ENCODE data around the gene RUNX3. TPM values are rescaled to one million over a fixed set of nuclear protein-coding genes. Genes with fewer than 3 reads are reported as not detected.

The RUNX3 gene
- polyA plus RNA-seq, 5 donors: 0.83 to 1.9 (median 1.5) TPM

DNA sequence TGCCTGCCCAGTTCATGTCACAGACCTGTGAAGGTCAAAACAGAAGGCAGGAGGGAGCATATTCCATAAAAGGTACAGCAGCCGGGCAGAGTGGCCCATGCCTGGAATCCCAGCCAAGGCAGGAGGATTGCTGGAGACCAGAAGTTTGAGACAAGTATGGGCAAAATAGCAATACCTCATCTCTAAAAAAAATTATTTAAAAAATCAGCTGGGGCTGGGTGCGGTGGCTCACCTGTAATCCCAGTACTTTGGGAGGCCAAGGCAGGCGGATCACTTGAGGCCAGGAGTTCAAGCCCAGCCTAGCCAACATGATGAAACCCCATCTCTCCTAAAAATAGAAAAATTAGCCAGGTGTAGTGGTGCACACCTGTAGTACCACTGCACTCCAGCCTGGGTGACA is 64.5 kb downstream of the RUNX3 start:
- DNase-seq: no peak

GRCh38 chr1:24865168-24865567 is 64.9 kb downstream of the RUNX3 start:
- DNase-seq: no peak

- no peak for DNase-seq
Observed at GRCh38 chr1:24864370-24864777, 65.7 kb downstream of the RUNX3 start.

DNA sequence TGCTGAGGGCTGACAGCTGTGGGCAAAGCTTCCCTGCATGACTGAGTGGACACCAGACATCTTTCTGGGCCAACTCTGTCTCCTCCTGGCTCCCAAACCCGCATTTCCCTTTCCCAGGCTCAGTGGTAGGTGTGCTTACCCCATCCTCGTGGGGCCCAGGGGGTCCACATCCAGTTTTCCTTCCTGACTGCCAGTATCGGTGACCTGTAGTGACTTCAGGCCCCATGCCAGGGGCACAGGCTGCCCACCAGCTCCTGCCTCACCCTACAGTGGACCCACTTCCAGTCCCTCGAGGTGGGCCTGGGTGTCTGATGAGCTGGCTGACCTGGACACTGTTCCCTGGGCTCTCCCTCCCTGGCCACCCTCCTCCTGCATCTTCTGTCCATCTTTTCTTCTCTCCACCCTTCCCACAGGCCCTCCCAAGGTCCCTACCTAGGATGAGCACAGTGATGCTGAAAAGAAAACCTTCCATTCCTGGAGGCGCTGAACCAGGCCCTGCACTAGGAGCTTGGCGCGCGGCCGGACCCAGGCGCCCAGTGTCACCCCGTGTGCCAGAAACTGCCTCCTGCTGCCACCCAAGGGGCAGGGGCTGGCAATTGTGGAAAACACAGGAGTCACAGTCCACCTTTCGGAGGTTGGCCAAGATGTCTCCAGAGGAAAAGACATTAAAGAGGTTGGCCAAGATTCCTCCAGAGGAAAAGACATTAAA is 67.1 kb downstream of the RUNX3 start:
- no peak for DNase-seq

DNA sequence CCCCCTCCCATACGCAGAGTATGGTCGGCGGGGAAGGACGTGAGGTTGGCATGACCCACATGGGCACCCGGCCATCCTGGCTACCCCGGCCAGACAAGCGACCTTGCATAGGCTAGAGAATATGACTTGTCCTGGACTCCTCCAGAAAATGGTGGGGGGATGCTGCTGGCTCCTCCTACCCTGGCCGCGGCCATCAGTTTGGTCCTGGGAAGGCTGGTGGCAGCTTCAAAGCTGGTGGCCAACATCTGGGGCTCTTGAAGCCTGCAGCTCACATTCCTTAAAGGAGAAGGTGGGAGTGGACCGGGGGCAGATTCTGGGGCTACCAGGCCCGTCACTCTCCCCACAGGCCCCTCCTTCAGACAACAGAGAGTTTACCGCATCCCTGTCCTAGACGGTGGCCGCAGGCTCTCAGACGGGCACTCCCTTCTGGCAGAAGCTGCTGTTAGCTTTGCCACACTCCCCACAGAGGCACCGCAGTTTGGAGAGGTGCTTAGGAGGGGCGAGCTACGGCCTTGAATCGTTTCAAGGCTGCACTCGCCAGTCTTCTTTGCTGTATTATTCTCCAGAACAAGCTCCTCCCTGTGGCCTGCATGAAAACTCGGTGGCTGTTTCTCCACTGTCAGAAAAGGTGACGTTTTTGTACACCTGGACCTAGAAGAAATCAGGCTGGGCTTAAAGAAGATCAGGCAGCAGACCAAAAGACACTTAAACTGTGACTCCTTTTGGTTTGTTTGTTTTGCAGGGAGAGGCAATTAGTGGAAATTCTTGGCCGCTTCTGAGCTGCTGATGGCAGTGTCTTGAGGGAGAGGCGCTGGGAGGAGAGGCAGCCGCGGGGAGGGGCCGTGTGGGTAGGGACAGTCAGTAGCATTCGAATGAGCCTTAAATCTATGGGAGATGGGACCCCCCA is 68.0 kb downstream of the RUNX3 start:
- DNase-seq: no peak

DNA sequence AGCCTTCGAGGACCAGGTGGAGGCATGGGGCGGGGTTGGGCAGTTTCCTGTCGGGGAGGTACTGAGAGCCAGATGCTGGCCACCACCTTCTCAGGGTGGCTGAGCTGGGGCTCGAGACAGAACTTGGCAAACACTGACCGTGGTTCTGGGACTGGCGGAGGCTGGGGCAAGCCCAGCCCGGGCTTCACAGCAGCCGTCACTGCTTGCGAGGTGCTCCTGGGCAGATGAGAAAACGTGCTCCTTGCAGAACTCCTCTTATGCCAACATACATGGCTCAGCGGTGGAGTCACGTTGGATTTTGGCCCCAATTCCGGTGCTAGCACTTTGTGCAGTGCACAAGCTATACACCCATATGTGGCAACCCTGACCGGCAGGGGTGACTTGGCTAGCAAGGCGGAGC is 69.2 kb downstream of the RUNX3 start:
- DNase-seq: no peak

DNA sequence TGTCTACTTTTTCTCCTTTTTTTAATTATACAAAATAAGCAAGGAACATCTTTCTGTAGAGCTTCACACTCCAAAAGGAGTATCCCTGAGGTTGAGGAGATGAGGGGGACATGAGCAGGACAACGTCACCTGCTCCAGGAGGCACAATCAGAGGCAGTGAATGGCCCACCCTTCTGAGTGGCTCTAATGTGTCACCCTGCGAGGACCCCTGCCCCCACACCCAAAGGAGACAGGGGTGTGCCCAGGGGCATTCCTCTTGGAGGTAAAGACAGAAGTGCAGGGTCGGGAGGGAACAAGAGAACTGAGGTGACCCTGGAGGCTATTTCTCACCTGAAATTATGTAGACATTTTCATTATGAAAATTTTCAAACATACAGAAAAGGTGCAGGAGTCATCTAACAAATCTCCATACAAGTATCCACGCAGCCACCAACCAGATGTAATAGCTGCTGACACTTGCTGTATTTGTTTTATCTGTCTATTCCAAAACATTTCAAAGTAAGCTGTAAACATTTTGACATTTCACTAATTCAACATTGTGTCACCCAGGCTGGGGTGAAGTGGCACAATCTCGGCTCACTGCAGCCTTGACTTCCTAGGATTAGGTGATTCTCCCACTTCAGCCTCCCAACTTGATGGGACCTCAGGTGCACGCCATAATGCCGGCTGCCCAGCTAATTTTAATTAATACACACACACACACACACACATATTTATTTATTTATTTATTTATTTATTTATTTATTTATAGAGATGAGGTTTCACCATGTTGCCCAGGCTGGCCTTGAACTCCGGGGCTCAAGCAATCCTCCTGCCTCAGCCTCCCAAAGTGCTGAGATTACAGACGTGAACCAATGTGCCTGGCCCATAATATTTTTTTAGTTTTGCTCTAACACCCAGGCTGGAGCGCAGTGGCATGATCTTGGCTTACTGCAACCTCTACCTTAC is 70.7 kb downstream of the RUNX3 start:
- DNase-seq: no peak

DNA sequence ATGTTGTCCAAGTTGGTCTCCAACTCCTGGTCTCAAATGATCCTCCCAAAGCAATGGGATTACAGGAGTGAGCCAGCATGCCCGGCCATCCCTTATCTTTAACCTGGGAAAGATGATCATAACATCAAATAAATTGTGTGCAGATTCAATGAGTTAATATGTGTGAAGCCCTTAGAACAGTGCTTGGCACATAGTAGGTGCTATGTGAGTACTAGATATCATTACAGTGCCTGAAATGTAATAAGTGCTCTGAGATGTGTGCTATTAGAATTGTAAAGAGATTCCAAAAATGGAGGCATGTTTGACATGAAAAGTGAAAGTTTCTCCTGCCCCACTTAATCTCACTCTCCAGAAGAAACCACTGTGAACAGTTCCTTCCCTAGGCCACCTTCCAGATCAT is 71.8 kb downstream of the RUNX3 start:
- no peak for DNase-seq

DNA sequence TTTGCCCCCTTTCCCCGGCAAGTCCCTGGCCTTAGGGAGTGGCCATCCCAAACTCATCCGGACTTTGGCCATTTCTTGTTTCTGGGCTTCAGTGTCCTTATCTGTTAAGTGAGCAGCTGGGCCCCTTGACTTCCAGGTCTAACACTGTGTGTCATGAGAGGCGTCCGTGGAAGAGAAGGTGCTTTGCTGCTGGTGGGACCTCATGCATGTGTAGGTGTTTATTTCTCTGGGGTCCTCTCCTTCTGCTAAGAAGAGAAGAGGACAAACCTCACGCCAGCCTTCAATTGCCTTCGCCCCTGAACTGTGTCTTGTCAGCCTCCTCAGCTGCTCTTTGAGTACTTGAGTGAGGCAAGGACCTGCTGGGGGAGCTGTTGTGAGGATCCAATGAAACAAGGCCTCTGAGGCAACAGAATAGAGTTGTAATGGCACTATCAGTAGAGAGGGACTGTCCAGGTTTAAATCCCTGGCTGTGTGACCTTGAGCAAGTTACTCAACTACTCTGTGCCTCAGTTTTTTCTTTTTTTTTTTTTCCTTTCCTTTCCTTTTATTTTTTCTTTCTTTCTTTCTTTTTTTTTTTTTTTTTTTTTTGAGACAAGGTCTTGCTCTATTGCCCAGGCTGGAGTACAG is 72.5 kb downstream of the RUNX3 start:
- DNase-seq: no peak

DNA sequence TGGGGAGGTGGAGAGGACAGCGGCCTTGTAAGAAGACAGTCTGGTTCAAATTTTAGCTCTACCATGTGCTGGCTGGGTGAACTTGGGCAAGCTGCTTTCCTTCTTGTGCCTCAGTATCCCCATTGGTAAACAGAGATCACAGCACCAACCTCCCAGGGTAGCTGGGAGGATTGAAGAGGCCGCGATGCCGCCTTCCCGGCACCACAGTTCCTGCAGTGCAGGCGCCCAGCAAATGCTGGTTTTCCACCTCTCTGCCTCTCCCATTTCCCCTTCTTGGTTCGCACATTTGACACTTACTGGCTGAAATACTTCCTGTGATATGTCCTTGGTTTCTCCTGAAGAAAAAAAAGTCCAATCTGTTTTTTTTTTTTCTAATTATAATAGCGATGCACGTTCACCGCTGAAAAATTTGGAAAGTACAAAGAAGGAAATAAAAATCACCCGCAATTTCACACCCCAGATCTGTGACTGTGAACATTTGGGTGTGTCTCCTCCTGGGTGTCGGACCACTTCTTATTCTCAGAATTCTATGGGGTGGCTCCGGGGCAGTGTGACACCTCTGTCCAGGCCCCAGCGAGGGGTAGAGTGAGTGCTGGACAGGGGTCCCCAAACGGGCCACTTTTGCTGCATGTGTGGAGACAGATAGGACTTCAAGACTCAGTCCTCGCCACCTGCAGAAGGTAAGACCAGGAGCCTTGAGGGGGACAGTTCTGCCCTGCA is 73.1 kb downstream of the RUNX3 start:
- DNase-seq: no peak

- DNase-seq: no peak
Observed at GRCh38 chr1:24855474-24855873, 74.6 kb downstream of the RUNX3 start.

DNA sequence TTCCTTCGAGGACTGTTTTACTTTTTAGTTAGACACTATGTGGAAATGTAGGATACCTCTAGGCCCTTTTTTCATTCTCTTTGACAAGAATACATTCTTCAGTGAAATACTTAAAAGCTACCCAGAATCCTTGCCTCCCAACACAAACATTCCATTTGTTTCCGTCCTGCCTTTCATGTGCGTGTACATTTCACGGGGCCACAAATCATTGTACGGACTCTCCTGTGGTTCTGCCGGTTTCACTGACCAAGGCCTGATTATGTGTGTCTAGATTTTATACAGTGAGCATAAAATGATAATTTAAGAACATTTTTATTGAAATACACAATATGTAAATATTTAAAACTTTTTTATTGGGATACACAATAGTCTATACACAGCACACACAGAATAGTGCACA is 76.4 kb downstream of the RUNX3 start:
- no peak for DNase-seq

DNA sequence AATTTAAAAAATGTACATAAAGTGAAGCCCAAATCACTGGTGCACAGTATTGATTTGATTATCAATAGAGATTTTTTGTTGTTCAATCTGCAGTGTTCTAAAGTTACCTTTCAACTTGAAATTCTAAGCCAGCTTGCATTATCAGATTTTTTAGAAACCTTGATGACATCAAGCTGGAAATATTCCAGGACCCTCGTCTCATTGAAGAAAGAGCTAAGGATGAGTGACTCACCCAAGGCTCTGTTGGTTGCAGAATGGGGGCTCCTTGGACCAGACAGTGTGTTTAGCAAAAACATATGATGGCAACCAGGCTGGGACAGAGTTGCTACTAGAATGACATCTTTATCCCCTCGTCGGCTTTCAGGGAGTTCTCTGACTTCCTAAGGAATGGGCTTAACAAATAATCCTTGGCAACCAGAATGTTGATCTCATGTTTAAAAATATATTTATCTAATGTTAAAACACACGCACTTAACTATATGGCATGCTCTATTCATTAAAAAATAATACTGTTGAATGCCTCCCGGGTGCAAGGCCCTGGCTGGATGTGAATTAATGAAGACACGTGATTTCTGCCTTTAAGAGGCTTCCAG is 79.7 kb downstream of the RUNX3 start:
- no peak for DNase-seq

DNA sequence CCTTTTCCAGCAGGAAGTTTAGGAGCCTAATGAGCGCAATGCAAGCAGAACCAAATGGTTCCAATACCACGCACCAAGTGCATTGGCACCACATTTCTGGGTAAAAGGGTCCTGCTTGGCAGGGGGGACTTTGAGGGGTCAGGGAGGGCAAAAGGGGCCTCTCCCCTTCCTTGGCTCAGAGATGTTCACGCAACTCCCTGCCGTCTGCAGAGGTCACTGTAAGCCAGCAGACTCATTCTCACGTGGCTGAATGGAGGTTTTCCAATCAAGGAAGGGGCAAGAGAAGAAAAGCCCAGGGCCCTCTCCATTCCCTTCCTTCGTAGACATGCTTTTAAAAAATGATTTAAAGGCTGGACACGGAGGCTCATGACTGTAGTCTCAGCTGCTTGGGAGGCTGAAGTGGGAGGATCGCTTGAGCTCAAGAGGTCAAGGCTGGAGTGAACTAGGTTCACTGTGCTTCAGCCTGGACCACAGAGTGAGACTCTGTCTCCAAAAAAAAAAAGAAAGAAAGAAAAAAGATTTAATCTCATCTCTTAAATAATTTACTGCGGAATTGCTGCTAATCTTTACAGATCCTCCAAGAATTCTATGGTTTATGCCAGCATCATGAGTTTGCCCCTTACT is 80.3 kb downstream of the RUNX3 start:
- DNase-seq: no peak

Other genes with a start within 250 kb of the RUNX3 start
- 100 to 1,000 TPM; 196 to 288 (median 236) TPM for gene CLIC4, start 184.8 kb downstream of the RUNX3 start, polyA plus RNA-seq (ENCODE audit: insufficient read depth in 1 of 5, insufficient read length in 5 of 5, low replicate concordance in 1 of 5)

Data from right lung (tissue), 5 donors.